ENCODE data around the gene CCDC185.

Gene CCDC185

GRCh38 chr1:223348439-223348838 is 44.8 kb upstream of the CCDC185 start:
- no peak overlapping the region for H3K4me3 ChIP-seq (ENCODE audit: control insufficient read depth, low read depth, low read length)
- no peak for TF ChIP-seq CTCF (IDR thresholded peaks at IDR 0.05; ENCODE audit: control insufficient read depth, insufficient read depth, low read depth, low read length, missing control alignments)
- DNase-seq (ENCODE audit: low read depth), result no peak

GRCh38 chr1:223349241-223349640 is 44.0 kb upstream of the CCDC185 start:
- no peak overlapping the region for H3K4me3 ChIP-seq (ENCODE audit: control insufficient read depth, low read depth, low read length)
- no peak for TF ChIP-seq CTCF (IDR thresholded peaks at IDR 0.05; ENCODE audit: control insufficient read depth, insufficient read depth, low read depth, low read length, missing control alignments)
- no peak for DNase-seq (ENCODE audit: low read depth)

- no peak for TF ChIP-seq CTCF (IDR thresholded peaks at IDR 0.05; ENCODE audit: control insufficient read depth, insufficient read depth, low read depth, low read length, missing control alignments)
- DNase-seq (ENCODE audit: low read depth), result no peak
- H3K4me3 ChIP-seq (ENCODE audit: control insufficient read depth, low read depth, low read length), result no peak overlapping the region
Observed at GRCh38 chr1:223350361-223350908, 42.8 kb upstream of the CCDC185 start.

- TF ChIP-seq CTCF (IDR thresholded peaks at IDR 0.05; ENCODE audit: control insufficient read depth, insufficient read depth, low read depth, low read length, missing control alignments), result no peak
- H3K4me3 ChIP-seq (ENCODE audit: control insufficient read depth, low read depth, low read length), result no peak overlapping the region
- no peak for DNase-seq (ENCODE audit: low read depth)
Observed at GRCh38 chr1:223352944-223353343, 40.3 kb upstream of the CCDC185 start.

- H3K4me3 ChIP-seq (ENCODE audit: control insufficient read depth, low read depth, low read length), result no peak overlapping the region
- TF ChIP-seq CTCF (IDR thresholded peaks at IDR 0.05; ENCODE audit: control insufficient read depth, insufficient read depth, low read depth, low read length, missing control alignments), result no peak
- DNase-seq (ENCODE audit: low read depth), result no peak
Observed at GRCh38 chr1:223353939-223354338, 39.3 kb upstream of the CCDC185 start.

- no peak for TF ChIP-seq CTCF (IDR thresholded peaks at IDR 0.05; ENCODE audit: control insufficient read depth, insufficient read depth, low read depth, low read length, missing control alignments)
- DNase-seq (ENCODE audit: low read depth), result no peak
- H3K4me3 ChIP-seq (ENCODE audit: control insufficient read depth, low read depth, low read length), result no peak overlapping the region
Observed at GRCh38 chr1:223355699-223356098, 37.5 kb upstream of the CCDC185 start.

- DNase-seq (ENCODE audit: low read depth), result no peak
- no peak for TF ChIP-seq CTCF (IDR thresholded peaks at IDR 0.05; ENCODE audit: control insufficient read depth, insufficient read depth, low read depth, low read length, missing control alignments)
- H3K4me3 ChIP-seq (ENCODE audit: control insufficient read depth, low read depth, low read length), result no peak overlapping the region
Observed at GRCh38 chr1:223358826-223359225, 34.4 kb upstream of the CCDC185 start.
